ENCODE results near the gene ZNF831.

Gene ZNF831

GRCh38 chr20:59214606-59215547 is 51.3 kb downstream of the ZNF831 start:
- DNase-seq (ENCODE audit: low spot score) = no peak

GRCh38 chr20:59217173-59217572 is 53.6 kb downstream of the ZNF831 start:
- no peak for DNase-seq (ENCODE audit: low spot score)

GRCh38 chr20:59217794-59218280 is 54.2 kb downstream of the ZNF831 start:
- no peak for DNase-seq (ENCODE audit: low spot score)

DNA sequence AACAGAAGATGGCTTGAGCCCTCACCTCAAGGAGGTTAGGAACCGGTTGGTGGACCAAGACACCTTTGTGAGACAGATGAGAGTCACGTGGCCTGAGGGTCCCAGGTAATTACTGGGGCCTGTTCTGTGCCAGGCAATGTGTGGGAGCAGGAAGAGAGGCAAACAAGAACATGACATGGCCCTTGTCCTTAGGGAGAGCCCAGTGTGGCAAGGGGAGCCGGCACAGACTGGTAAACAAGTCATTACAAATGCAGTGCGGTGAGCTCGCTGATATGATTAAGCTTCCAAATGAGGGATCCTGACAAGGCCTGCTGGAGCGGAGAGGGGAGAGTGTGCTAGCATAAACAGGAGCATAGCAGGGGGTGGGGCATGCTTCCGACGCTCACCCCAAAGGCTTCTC is 55.6 kb downstream of the ZNF831 start:
- DNase-seq (ENCODE audit: low spot score) = no peak

GRCh38 chr20:59220161-59220560 is 56.5 kb downstream of the ZNF831 start:
- no peak for DNase-seq (ENCODE audit: low spot score)

DNA sequence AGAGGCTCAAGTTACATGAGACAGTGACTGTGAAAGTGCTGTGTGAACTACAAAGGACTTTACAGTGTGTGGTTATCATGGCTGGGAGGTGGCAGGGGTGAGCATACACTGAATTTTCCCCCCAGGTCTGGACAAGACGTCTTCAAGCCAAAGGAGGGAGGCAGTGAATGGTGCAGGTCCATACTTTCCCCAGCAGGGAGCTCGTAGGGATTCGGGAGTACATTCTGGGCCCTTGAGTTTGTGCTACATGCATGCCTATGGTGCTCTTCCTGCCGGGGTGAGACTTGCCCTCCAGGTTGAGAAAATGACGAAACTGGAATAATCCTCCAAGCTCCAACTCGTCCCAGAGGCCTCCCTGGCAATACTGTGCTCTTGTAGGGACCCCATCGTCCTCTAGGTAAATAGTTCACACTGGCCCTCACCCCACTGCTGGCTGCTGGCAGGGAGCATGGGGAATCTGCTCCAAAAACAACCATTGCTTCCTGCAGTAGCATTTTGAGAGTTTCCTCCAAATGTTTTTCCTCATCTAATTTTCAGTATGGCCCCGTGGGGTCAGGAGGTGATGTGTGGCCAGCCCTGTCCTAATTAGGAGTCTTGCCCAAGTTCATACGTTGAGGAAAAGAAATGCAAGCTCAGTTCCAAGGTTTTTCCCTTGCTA is 57.6 kb downstream of the ZNF831 start:
- DNase-seq (ENCODE audit: low spot score) = no peak

GRCh38 chr20:59221707-59222252 is 58.2 kb downstream of the ZNF831 start:
- DNase-seq (ENCODE audit: low spot score) = no peak

- DNase-seq (ENCODE audit: low spot score) = peak; percentile 80
Observed at GRCh38 chr20:59222253-59223181, 58.9 kb downstream of the ZNF831 start.

GRCh38 chr20:59223182-59223601 is 59.6 kb downstream of the ZNF831 start:
- no peak for DNase-seq (ENCODE audit: low spot score)

DNA sequence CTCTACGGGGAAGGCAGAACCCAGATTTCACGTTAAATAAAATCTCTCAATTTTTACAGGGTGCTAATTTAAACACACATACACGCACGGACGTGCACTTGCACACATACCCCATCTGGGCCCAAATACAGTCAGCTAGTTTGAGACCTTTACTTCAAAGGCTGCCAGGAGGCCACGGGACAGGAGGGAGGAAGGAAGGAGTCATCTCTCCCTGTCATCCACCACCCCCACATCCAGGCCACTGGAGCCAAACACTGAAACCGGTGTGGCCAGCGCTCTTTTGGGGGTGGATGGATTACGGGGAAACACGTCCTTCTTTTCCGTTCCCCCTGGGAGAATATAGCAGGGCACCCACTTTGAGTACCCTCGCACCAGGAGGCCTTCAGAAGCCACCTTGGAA is 60.1 kb downstream of the ZNF831 start:
- DNase-seq (ENCODE audit: low spot score) = no peak

GRCh38 chr20:59224236-59224635 is 60.6 kb downstream of the ZNF831 start:
- no peak for DNase-seq (ENCODE audit: low spot score)

- DNase-seq (ENCODE audit: low spot score) = no peak
Observed at GRCh38 chr20:59230385-59230784, 66.8 kb downstream of the ZNF831 start.

DNA sequence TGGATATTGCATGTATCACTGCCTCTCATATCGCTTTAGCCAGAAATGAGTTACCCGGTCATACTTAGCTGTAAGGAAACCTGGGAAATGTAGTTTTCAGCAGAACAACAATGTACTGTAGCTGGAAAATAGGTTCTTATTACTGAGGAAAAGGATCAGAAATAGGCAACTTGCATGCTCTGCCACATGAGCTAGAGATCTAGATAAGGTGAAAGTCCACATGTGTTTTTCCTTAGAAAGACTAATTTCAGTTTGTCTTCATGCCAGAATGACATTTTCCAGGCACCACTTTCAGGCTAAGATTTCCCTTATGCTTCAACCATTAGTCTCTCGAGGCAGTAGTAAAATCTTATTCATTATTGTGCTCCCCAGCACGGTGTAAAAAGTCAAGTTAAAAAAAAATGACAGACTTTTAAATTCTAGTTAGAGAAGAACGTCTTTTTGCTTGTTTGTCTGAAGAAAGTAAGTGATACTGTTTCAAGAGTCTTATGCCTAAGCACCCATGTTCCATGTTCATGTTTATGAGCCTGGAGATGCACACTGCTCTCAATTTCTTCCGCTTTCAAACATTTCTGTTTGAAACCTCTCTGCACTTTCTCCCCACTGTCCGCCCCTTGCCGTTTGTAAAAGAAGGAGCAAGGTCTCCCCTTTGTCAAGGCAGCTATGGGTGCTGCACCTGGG is 67.6 kb downstream of the ZNF831 start:
- DNase-seq (ENCODE audit: low spot score) = no peak

- DNase-seq (ENCODE audit: low spot score) = no peak
Observed at GRCh38 chr20:59232618-59233017, 69.0 kb downstream of the ZNF831 start.

- DNase-seq (ENCODE audit: low spot score) = no peak
Observed at GRCh38 chr20:59235226-59235625, 71.6 kb downstream of the ZNF831 start.

DNA sequence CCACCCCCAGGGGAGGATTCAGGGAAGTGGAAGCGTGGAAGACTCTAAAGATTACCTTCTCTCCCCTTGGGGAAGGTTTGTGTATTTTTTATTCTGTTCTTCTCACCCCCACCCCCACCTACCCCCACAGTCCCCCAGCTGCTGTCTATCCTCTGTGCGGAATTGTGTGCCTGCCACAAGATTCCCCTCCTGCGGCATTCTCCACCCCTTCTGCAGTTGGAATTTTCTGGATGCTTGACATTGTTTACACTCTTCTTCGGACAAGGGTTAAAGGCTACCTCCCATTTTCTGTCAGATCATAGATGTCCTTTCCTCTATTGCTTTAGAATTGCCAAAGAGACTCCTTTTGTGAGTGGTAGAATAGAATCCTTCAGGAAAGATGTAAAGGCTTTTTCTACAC is 76.4 kb downstream of the ZNF831 start:
- DNase-seq (ENCODE audit: low spot score) = no peak

GRCh38 chr20:59242714-59243626 is 79.3 kb downstream of the ZNF831 start:
- no peak for DNase-seq (ENCODE audit: low spot score)

GRCh38 chr20:59246691-59247400 is 83.2 kb downstream of the ZNF831 start:
- no peak for DNase-seq (ENCODE audit: low spot score)

All from AG08395 (cell line).